ENCODE results near the gene SSBP3.

The SSBP3 gene

DNA sequence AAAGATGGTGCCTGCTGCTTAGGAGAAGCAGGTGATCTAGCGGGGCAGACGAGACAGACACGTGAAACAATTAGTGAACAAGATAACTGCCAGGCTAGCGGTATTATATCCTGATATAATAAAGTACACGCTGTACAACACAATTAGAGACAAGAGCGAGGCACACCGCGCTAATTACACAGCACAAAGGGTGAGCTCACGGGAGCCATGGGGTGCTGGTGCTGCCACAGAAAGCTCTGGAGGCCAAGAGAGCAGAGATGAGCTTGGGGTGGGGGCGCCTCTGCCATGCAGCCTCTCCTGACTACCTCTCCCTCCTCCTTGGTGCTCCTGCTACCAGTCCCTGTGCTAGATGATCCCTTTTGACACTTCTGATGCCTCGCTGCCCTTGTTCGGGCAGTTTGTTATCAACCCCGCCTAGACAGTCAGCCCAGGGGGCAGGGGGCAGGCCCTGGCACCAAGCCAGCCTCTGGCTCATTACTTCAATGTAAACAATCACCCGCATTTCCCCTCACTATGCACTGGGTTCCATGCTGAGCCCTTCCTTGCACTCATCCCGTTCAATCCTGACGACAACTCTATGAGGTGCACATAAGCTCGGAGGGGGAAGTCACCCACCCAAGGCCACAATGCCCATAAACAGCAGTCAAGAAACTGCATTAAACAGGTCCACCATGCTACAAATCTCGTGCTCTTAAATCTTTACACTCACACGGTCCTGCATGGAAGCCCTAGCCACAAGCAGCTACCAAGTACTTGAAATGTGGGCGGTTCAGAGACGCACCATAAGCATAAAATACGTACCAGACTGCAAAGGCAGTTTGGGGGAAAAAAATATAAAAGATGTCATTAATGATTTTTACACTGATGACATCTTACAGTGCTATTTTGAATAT lies 103.0 kb downstream of the SSBP3 start:
- no peak for DNase-seq
- Mint-ChIP-seq H3K4me3 (no peak overlapping the region), H3K4me1 (ENCODE audit: low read depth) (peaks cover 66% of the 10 kb centered on the region), H3K36me3 (ENCODE audit: low read depth) (no peaks in the 10 kb centered on the region), H3K9me3 (no peaks in the 10 kb centered on the region), H3K27me3 (no peaks in the 10 kb centered on the region), H3K27ac (peak overlapping the region; percentile 48)

DNA sequence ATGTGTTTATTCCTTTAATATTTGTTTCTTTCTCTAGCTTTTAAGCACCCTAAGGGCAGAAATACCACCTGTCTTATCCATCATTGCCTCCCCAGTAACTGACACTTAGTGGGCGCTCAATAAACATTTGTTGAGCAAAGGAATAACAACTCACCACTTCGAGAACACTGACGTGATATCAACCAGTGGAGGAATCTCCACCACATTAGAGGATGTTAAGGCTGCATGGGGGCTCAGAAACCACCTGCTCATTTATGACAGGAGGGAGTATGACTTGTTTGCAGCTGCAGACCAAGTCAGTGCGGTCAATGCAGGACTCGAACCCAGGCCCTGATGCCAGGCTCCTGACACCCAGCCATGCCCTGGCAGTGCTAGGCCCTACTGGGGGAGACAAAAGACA lies 103.6 kb downstream of the SSBP3 start:
- no peak for DNase-seq
- Mint-ChIP-seq H3K4me1 (ENCODE audit: low read depth) (peaks cover 70% of the 10 kb centered on the region), H3K27me3 (no peaks in the 10 kb centered on the region), H3K27ac (no peak overlapping the region), H3K4me3 (no peak overlapping the region), H3K9me3 (no peaks in the 10 kb centered on the region), H3K36me3 (ENCODE audit: low read depth) (no peaks in the 10 kb centered on the region)

DNA sequence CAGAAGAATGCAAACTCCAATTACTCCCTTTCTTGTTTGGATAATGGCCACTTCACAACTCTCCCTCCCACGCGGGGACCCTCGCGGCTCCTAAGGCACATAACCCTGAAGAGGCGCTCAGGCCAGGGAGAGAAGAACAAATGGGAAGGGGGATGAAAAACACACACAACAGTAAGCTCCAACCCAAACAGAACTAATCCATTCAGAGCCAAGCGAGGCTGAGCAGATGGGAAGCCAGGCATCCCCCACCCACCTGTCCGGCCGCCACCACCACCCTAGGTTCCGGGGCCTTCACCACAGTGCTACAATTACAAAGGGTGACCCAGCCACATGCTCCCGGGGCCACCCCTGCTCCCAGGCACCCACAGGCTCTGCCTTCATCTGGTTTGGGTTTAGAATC lies 104.7 kb downstream of the SSBP3 start:
- no peak overlapping the region for H3K4me3 Mint-ChIP-seq
- H3K27ac Mint-ChIP-seq: no peak overlapping the region
- no peaks in the 10 kb centered on the region for H3K27me3 Mint-ChIP-seq
- H3K36me3 Mint-ChIP-seq (ENCODE audit: low read depth): no peaks in the 10 kb centered on the region
- DNase-seq: no peak
- H3K4me1 Mint-ChIP-seq (ENCODE audit: low read depth): peaks cover 72% of the 10 kb centered on the region
- no peaks in the 10 kb centered on the region for H3K9me3 Mint-ChIP-seq

DNA sequence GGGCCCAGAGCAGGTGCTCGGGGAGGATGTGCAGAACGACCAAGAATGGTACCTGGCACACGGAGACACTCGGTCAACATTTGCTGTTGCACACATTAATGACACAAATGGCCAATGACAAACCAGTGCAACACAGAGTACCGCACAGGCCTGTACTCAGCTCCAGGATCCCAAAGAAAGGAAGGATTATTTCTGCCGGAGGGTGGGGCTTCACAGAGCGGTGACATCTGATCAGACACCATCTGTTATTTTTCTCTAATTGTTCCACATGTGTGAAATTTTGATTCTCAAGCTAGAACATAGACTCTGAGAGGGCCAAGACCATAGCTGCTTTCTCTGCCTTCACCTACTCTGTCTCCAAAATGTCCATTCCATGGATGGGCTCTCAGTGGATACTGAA lies 105.8 kb downstream of the SSBP3 start:
- Mint-ChIP-seq H3K4me1 (ENCODE audit: low read depth) (peaks cover 74% of the 10 kb centered on the region), H3K4me3 (no peak overlapping the region), H3K36me3 (ENCODE audit: low read depth) (no peaks in the 10 kb centered on the region), H3K9me3 (no peaks in the 10 kb centered on the region), H3K27ac (no peak overlapping the region), H3K27me3 (no peaks in the 10 kb centered on the region)
- no peak for DNase-seq

DNA sequence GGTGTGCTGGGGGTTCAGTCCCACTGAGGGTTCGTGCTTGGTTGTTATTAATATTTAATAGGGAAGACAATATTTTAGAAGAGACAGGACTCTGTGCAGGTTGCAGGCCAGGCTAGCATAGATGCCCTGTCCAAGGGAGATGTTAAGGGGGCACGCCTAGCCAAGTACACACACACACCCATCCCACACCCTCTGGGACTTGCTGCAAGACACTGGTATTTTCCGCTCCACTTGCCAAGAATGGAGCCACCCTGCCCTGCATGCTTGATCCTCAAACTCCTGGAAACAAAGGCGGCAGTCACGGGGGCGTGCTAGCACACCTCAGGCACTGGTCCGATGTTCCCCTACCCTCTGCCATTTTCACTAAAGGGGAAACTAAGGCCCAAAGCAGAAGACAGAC lies 107.2 kb downstream of the SSBP3 start:
- Mint-ChIP-seq H3K27ac (peak overlapping the region; percentile 74), H3K36me3 (ENCODE audit: low read depth) (no peaks in the 10 kb centered on the region), H3K27me3 (no peaks in the 10 kb centered on the region), H3K9me3 (no peaks in the 10 kb centered on the region), H3K4me1 (ENCODE audit: low read depth) (peaks cover 80% of the 10 kb centered on the region), H3K4me3 (no peak overlapping the region)
- DNase-seq: no peak

DNA sequence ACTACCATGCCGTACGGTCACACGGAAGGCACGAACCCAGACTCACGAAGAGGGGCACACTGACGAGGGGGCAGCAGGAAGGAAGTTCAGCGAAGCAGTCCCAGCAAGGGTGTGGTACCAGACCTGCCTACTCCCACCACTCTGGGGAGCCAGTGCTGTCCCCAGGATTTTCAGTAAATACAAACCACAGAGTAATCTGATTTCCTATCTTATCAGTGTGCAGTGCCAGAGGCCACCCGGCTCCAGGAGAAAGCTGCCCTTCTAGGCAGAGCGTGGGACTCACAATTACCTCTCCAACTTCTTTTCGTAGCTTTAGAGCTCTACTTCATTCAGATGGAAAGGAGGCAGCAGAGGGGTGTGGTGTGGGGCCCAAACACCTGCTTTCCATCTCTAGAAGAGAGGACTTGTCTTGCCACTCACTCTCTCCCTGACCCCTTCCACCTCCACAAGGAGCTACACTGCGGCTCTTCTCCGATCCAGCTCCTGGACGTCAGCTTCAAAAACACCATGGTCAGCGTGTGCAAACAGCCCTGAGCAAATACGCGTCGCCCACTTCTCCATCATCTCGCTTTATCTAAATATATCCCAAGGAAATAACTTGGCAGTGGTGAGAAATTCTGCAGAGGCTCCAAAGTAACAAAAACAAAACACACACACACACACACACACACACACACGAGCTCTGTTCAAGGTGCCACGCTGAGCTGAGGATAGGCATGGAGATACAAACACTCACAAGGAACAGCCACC lies 107.7 kb downstream of the SSBP3 start:
- no peak for DNase-seq
- Mint-ChIP-seq H3K27ac (peak overlapping the region; percentile 74), H3K9me3 (no peaks in the 10 kb centered on the region), H3K4me1 (ENCODE audit: low read depth) (peaks cover 77% of the 10 kb centered on the region), H3K4me3 (no peak overlapping the region), H3K27me3 (no peaks in the 10 kb centered on the region), H3K36me3 (ENCODE audit: low read depth) (no peaks in the 10 kb centered on the region)

GRCh38 chr1:54297596-54298283 lies 108.5 kb downstream of the SSBP3 start:
- peaks cover 76% of the 10 kb centered on the region for H3K4me1 Mint-ChIP-seq (ENCODE audit: low read depth)
- H3K36me3 Mint-ChIP-seq (ENCODE audit: low read depth): no peaks in the 10 kb centered on the region
- H3K27me3 Mint-ChIP-seq: no peaks in the 10 kb centered on the region
- no peak overlapping the region for H3K4me3 Mint-ChIP-seq
- H3K9me3 Mint-ChIP-seq: no peaks in the 10 kb centered on the region
- no peak for DNase-seq
- H3K27ac Mint-ChIP-seq: peak overlapping the region; percentile 74

GRCh38 chr1:54296666-54297065 lies 109.5 kb downstream of the SSBP3 start:
- Mint-ChIP-seq H3K36me3 (ENCODE audit: low read depth) (no peaks in the 10 kb centered on the region), H3K27ac (peak overlapping the region; percentile 9), H3K4me3 (no peak overlapping the region), H3K4me1 (ENCODE audit: low read depth) (peaks cover 84% of the 10 kb centered on the region), H3K9me3 (no peaks in the 10 kb centered on the region), H3K27me3 (no peaks in the 10 kb centered on the region)
- no peak for DNase-seq

DNA sequence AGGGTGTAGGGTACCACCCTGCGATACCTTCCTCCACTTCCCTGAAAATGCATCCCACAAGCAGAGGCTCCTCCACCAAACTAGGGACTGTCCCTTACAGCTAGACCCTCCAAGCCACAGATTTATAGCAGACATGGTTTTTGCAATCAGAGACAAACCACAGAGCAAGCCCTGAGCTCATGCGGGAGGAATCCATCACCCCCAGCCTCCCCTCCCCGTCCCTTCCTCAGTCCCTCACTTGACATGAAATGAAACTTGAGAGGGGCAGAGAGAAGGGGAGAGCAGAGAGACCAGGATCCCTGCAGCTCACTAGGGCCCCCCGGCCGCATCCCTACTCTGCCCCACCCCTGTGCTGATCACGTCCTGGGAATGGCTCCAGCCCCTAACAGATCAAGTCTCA lies 111.3 kb downstream of the SSBP3 start:
- no peaks in the 10 kb centered on the region for H3K36me3 Mint-ChIP-seq (ENCODE audit: low read depth)
- no peak overlapping the region for H3K4me3 Mint-ChIP-seq
- peaks cover 85% of the 10 kb centered on the region for H3K4me1 Mint-ChIP-seq (ENCODE audit: low read depth)
- no peak for DNase-seq
- H3K27me3 Mint-ChIP-seq: no peaks in the 10 kb centered on the region
- H3K9me3 Mint-ChIP-seq: no peaks in the 10 kb centered on the region
- H3K27ac Mint-ChIP-seq: peak overlapping the region; percentile 35

- H3K27ac Mint-ChIP-seq: peak overlapping the region; percentile 10
- H3K27me3 Mint-ChIP-seq: no peaks in the 10 kb centered on the region
- no peaks in the 10 kb centered on the region for H3K9me3 Mint-ChIP-seq
- DNase-seq: no peak
- H3K4me3 Mint-ChIP-seq: no peak overlapping the region
- peaks cover 85% of the 10 kb centered on the region for H3K4me1 Mint-ChIP-seq (ENCODE audit: low read depth)
- H3K36me3 Mint-ChIP-seq (ENCODE audit: low read depth): no peaks in the 10 kb centered on the region
These were observed 113.9 kb downstream of the SSBP3 start for GRCh38 chr1:54292002-54292911.

DNA sequence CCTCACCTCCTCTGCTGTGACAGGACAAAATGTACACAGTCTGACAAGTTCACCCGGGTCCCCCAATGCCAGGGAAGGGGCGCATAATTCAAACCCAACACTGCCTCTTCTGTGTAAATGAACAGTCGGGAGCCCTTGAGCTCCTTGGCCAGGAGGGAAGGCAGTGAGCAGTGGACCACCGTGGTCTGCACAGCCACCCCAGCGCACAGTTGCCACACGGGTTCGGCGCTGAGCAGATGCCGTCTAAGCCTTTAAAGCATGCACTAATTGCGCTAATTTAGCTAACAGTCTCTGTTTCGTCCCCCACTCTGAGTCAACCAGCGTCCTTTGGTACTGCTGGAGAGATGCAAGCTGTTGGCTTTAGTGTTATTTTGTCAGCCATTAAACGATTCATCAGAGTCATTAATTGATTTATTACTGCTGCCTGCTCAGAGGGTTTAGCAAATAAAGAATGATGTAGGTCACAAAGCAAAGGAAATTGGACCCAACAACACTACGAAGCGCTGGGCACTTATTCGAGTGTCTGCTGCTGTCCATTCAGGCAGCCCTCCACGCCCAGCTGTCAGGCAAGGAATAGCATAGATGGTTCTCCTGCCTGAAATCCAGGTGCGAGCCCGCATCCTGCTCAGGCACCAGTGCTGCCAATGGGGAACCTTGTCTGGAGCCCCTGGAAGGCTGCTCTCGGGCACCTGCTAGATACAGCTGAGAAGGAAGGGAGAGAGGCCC lies 114.8 kb downstream of the SSBP3 start:
- no peak for DNase-seq
- H3K27ac Mint-ChIP-seq: peak overlapping the region; percentile 44
- no peak overlapping the region for H3K4me3 Mint-ChIP-seq
- H3K4me1 Mint-ChIP-seq (ENCODE audit: low read depth): peaks cover 90% of the 10 kb centered on the region
- H3K27me3 Mint-ChIP-seq: no peaks in the 10 kb centered on the region
- H3K9me3 Mint-ChIP-seq: no peaks in the 10 kb centered on the region
- no peaks in the 10 kb centered on the region for H3K36me3 Mint-ChIP-seq (ENCODE audit: low read depth)

DNA sequence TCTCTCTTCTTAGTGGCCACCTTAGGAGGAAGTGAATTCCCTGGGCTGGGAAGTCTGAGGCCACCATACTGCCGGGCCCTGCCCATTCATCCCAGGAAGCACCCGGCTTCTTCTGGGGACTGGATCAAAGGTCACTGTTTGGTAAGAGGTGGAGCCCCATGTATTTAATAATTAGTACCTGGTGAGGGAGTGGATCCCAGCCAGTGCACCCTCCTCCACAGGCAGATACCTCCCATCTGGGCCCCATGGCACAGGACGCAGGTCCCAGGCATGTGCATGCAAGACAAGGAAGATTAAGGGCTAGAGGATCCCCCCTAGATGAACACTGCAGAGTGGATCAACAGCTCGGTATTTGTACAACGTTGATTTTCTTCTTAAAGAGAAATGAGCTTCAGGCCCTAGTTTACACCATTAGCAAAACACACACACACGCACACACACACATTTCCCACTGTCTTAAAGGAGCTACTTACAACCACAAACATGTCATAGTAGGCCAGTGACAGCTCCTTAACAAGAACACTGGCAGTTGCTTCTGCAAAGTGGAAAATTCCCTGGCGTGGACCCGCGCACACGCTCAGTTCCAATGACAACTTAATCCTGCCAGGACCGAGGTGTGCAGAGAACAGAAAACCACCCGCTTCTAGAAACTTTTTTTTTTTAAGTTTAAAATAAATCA lies 115.5 kb downstream of the SSBP3 start:
- no peaks in the 10 kb centered on the region for H3K9me3 Mint-ChIP-seq
- H3K36me3 Mint-ChIP-seq (ENCODE audit: low read depth): no peaks in the 10 kb centered on the region
- peaks cover 92% of the 10 kb centered on the region for H3K4me1 Mint-ChIP-seq (ENCODE audit: low read depth)
- DNase-seq: no peak
- peak overlapping the region; percentile 44 for H3K27ac Mint-ChIP-seq
- H3K4me3 Mint-ChIP-seq: no peak overlapping the region
- H3K27me3 Mint-ChIP-seq: no peaks in the 10 kb centered on the region

DNA sequence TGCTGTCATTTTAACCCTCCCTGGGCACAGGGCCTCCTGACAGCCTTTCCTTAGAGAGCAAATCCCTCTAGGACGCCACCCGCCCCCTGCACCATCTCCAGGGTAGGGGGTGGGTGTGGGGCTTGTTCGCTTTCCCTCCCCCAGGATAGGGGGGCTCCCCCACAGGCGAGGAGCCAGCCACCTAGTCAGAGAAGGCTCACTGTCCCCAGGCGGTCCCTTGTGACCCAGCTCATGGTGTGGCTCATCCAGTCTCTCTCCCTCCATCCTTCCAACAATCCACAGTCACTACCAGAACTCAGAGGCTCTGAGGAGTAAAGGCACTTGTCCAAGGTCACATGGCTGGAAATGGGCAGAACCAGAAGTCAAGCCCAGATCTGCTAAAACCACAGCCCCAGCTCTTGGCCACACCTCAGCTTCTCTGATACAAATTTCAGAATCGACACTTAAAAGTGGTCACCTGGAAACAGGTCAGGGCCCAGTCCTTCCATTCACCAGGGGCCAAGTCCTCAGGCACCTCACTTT lies 116.4 kb downstream of the SSBP3 start:
- DNase-seq: no peak
- H3K9me3 Mint-ChIP-seq: no peaks in the 10 kb centered on the region
- peak overlapping the region; percentile 44 for H3K27ac Mint-ChIP-seq
- H3K4me3 Mint-ChIP-seq: no peak overlapping the region
- peaks cover 92% of the 10 kb centered on the region for H3K4me1 Mint-ChIP-seq (ENCODE audit: low read depth)
- no peaks in the 10 kb centered on the region for H3K36me3 Mint-ChIP-seq (ENCODE audit: low read depth)
- H3K27me3 Mint-ChIP-seq: no peaks in the 10 kb centered on the region

Data from activated T-cell treated with anti-CD3 and anti-CD28 coated beads, Interleukin-2, amount 50 U/mL, for 24 hours (primary cell).